GM19395 (cell line): ENCODE data around the gene SMIM12.

Source experiments
- ATAC-seq: cut with Tn5 transposase; IDR thresholded peaks from one replicate; pipeline ENCODE4 v1.9.1; 2021; ENCODE audit warnings: mild to moderate bottlenecking, moderate library complexity; ENCODE audit not compliant: unreplicated experiment

Gene SMIM12

GRCh38 chr1:34874296-34874952, 14.9 kb upstream of the SMIM12 start:
- ATAC-seq, result no peak

- ATAC-seq, result no peak
Measured at GRCh38 chr1:34872133-34872503, 12.6 kb upstream of the SMIM12 start.

GRCh38 chr1:34871443-34872132, 12.0 kb upstream of the SMIM12 start:
- no peak for ATAC-seq

- ATAC-seq, result no peak
Measured at GRCh38 chr1:34870395-34870794, 10.8 kb upstream of the SMIM12 start.

GRCh38 chr1:34869760-34870159, 10.2 kb upstream of the SMIM12 start:
- ATAC-seq, result no peak

- ATAC-seq, result no peak
Measured at GRCh38 chr1:34868230-34869049, 8.9 kb upstream of the SMIM12 start.

GRCh38 chr1:34867415-34867814, 7.9 kb upstream of the SMIM12 start:
- ATAC-seq, result no peak

- ATAC-seq, result no peak
Measured at GRCh38 chr1:34866762-34867109, 7.2 kb upstream of the SMIM12 start.

GRCh38 chr1:34865981-34866761, 6.6 kb upstream of the SMIM12 start:
- ATAC-seq, result peak; percentile 81

GRCh38 chr1:34865573-34865972, 6.0 kb upstream of the SMIM12 start:
- ATAC-seq, result no peak

GRCh38 chr1:34864759-34865158, 5.2 kb upstream of the SMIM12 start:
- no peak for ATAC-seq

- ATAC-seq, result no peak
Measured at GRCh38 chr1:34863501-34863900, 4.0 kb upstream of the SMIM12 start.

GRCh38 chr1:34858901-34859445, 576 bp downstream of the SMIM12 start:
- ATAC-seq, result peak; percentile 29

GRCh38 chr1:34856697-34857096, 2.9 kb downstream of the SMIM12 start:
- ATAC-seq, result no peak

- ATAC-seq, result peak; percentile 92
Measured at GRCh38 chr1:34852677-34853217, 6.8 kb downstream of the SMIM12 start.

- ATAC-seq, result no peak
Measured at GRCh38 chr1:34851431-34852105, 8.0 kb downstream of the SMIM12 start.

- no peak for ATAC-seq
Measured at GRCh38 chr1:34850382-34850781, 9.2 kb downstream of the SMIM12 start.

- no peak for ATAC-seq
Measured at GRCh38 chr1:34847094-34847493, 12.5 kb downstream of the SMIM12 start.

GRCh38 chr1:34846265-34846664, 13.3 kb downstream of the SMIM12 start:
- no peak for ATAC-seq
